Activated T-cell treated with anti-CD3 and anti-CD28 coated beads for 48 hours (primary cell): ENCODE measurements around the gene LUC7L.
"Not testable (repeated sequence)": the region's sequence is repeated elsewhere in the genome, so short reads cannot be mapped to it uniquely, and the experiment has no call there.

ENCODE experiments used
- DNase-seq: peaks from one replicate; pipeline ENCODE4 v3.0.0-alpha.2; 2020; ENCODE audit warnings: low read depth

The LUC7L gene

DNA sequence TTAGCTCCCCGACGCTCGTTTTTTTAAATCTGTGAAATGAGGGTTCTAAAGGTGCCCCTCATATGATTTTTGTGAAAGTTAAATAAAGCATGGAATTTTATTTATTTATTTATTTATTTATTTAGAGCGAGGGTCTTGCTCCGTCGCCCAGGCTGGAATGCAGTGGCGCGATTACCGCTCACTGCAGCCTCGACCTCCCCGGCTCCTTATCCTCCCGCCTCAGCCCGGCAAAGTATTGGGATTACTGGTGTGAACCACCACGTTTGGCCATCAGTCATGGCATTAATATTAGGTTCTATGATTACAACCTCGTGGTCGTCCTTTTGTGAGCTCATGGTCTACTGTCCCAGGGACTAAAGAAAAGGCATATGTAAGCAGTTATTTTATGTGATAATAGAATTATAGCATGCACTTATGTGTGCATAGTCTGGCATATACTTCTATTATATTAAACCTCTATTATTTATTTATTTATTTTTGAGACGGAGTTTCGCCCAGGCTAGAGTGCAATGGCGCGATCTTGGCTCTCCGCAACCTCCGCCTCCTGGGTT, 557 bp upstream of the LUC7L start:
- no peak for DNase-seq

DNA sequence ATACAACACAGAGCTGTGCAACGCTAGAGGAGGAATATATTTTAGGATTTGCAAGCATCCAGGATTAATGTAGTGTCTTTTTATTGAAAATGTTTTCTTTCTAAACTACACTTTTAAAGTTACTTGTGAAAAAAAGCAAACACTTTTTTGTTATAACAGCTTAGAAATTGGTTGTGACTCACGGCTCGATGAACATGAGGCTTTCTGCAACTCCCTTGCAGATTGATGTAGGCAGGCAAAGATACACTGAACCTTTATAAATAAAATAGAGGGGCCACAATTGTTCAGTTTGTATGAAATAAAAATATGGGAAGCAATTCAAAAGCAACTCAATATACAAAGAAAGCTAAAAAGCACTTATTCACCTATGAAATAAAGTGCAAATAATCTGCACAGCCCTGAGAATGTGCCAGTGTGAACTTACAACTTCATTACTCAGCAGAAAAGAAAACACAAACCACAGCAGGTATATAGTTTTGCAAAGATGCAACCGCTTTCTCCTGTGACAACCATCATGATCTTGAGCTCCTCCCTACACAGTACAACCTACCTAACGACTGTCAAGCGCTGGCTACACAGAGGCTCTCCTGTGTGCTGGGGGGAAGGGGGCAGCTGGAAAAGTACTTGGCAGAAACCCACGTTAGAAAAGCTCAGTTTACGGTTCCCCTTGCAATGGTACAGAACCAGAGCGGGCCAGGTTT, 948 bp downstream of the LUC7L start:
- no peak for DNase-seq

DNA sequence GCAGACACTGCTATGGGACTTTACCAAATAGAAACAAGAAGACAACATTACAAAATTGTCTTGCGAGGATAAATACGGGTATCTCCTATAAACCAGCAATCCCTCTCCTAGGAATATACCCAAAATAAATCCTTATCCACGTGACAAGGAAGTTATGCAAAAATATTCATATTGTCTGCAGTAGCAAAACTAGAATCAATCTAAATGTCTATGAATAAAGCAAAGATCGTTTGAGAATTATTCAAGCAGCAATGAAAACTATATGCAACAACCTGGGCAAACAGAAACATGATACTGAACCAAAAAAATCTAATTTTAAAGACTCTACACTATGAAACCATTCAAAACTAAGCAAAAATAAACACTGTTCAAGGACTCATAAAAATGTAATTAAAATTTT, 9.2 kb downstream of the LUC7L start:
- no peak for DNase-seq

DNA sequence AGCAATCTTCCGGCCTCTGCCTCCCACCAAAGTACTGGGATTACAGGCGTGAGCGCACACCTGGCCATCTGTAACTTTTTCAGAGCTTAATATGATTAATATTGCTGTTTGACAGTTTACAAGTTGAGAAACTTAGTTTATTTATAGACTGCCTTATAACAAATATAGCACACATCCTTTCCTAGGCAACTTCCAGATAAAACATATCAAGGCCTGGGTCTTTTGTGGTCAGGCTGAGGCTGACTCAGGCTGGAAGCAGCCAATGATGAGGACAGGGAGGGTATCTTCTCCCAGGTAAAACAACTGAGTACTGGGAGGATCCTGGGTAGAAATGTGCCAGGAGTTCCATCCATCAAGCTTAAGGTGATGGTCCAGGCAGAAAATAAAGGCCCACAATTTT, 16.2 kb downstream of the LUC7L start:
- DNase-seq, result no peak

DNA sequence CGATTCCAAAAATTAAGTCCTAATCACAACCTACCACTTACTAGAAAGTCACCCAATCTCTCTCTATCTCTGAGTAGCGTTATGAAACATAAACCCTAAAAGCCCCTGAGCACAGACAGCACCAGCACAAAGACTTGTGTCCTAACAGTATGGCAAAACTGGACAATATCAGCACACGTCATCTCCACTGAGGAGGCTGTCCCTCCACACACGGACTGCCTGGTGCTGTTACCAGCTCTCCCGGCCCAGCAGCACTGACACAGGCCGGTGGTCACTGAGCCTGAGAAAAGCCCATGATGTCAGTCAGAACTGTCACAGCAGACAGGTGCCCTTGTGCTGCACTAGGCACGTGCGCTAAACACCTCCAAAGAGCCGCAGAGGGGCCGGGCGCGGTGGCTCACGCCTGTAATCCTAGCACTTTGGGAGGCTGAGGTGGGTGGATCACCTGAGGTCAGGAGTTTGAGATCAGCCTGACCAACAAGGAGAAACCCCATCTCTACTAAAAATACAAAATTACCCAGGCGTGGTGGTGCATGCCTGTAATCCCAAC, 17.5 kb downstream of the LUC7L start:
- DNase-seq, result not testable (repeated sequence)

DNA sequence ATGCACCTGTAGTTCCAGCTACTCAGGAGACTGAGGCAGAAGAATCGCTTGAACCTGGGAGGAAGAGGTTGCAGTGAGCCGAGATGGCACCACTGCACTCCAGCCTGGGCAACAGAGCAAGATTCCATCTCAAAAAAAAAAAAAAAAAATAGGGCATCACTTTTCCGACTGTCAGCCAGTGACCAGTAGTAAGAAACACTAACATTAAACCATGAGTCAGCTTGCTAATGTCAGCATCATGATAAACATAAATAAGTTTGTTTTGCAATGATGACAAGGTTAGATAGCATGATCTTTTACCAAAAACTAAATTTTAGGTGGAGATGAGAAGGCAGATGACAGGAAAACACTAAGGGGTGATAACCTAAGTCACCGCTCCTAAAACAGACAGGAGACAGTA, 19.9 kb downstream of the LUC7L start:
- DNase-seq, result not testable (repeated sequence)

DNA sequence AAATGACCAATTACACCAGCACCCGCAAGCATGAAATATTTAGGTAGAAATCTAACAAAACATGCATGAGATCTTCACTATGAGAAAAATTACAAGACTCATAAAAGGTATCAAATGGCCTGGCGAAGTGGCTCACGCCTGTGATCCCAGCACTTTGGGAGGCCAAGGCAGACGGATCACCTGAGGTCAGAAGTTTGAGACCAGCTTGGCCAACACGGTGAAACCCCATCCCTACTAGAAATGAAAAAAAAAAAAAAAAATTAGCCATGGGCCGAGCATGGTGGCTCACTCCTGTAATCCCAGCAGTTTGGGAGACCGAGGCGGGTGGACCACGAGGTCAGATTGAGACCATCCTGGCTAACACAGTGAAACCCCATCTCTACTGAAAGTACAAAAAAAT, 25.2 kb downstream of the LUC7L start:
- not testable (repeated sequence) for DNase-seq

DNA sequence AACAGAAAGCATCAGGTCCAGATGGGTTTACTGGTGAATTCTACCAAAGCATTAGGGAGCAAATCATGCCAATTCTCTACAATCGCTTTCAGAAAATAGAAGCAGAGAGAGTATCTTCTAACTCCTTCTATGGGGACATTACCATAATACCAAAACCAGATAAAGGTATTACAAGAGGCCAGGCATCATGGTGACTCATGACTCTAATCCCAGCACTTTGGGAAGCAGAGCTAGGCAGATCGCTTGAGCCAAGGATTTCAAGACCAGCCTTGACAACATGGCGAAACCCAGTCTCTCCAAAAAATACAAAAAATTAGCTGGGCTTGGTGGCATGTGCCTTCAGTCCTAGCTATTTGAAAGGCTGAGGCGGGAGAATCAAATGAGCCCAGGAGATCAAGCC, 26.0 kb downstream of the LUC7L start:
- no peak for DNase-seq

DNA sequence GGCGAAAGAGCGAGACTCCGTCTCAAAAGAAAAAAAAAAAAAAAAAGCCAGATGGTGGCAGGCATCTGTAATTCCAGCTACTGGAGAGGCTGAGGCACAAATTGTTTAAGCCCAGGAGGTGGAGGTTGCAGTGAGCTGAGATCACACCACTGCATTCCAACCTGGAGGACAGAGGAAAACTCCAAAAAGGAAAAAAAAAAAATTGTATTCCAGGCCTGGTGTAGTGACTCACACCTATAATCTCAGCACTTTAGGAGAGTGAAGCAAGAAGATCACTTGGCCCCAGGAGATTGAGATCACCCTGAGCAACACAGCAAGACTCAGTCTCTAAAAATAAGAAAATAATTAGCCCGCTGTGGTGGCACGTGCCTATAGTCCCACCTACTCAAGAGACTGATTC, 28.9 kb downstream of the LUC7L start:
- DNase-seq, result no peak

DNA sequence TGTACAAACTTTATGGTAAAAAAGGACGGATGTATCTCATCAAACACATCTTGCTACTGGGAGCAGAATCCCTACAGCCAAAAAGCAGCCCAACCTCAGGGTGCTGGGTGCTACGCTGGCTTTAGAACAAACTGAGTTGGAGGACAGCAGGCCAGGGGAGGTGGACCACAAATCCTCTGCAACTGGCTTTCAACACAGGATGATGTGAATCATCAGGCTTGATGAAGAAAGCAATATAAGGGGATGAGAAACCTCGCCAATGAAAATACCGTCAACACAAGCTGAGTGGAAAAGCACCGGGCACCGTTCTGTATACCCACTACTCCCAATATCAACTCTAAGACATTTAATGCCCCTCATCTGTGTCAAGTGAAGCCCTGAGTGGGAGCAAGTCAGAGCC, 34.7 kb downstream of the LUC7L start:
- DNase-seq, result no peak

DNA sequence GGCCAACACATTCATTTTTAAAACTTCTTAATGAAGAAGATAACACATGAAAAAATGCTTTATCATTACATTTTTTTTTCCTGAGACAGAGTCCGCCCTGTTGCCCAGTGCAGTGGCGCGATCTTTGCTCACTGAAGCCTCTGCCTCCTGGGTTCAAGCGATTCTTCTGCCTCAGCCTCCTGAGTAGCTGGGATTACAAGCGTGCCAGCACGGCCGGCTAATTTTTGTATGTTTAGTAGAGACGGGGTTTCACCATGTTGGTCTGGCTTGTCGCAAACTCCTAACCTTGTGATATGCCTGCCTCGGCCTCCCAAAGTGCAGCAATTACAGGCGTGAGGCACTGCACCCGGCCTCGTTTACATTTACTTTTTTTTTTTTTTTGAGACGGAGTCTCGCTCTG, 35.8 kb downstream of the LUC7L start:
- DNase-seq, result no peak

DNA sequence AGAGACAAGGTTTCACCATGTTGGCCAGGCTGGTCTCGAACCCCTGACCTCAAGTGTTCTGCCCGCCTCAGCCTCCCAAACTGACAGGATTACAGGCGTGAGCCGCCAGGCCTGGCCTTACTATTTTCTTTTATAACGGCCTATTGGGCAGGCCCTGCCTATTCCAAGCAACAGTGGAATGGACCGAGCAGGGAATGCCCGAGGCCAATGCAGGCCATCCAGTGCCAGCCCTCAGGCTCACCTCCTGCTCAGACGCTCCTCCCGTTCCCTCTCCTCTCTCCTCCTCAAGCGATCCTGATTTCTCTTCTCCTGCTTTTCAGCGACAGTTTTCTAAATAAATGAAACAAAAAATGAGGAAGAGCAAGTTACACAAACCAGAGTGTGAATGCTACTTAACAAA, 36.6 kb downstream of the LUC7L start:
- DNase-seq, result no peak

DNA sequence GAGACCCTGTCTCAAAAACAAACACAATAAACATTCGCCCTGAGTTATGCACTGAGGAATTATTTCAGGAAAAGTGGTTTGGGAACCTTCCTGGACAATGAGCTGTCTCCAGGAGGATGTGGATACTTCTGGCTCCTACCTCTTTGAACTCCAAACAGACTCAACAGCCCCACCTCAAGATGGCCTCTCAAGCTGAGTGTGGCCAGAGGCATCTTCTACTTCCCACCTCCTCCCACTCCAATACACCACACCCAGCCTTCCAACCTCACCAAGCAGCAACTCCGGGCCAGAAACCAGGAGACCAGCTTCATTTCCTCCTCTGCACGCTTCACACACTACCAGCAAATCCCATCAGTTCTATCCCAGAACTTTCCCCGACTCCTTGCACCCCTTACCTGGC, 37.4 kb downstream of the LUC7L start:
- no peak for DNase-seq

DNA sequence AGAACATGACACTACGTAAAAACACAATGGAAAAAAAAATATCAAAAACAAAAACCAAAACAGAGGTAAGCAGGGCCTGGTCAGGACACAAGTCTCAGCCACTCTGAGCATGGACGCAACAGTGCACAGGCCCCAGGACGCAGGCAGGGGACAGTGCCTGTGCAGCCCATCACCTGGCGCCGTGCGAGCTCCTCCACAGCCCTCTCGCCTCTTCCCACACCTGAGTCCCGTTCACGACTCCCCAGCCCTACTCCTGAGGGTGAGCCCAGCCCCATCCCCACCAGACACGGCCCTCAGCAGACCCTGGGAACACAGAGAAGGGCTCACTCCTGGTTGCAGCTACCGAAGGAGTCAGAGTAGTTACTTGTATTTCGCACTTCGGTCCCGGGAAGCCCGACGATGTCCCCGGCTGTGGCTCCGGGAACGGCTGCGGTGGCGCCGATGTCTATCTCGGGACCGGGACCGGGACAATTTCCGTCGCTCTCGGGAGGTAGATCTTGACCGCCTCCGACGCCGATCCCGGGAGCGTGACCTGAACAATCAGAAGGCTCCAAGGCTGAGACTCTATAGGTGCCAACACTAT, 39.6 kb downstream of the LUC7L start:
- DNase-seq, result no peak

DNA sequence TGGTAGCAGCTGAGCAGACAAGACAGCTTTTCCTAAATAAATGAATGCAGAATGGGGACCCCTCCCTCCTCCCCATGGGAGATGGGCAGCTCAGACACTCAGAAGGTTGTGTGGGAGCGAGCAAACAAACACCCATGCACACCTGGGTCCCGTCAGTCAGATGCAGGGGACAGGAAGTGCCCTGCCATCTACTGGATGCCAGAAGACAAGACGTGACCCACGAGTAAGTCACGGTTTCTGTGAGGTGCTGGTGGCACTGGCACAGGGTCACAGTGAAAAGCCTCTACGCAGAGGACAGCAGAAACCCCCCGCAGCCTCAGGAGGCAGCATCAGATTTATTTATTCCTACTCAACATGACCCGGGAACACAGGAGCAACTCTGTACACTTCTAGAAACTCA, 40.6 kb downstream of the LUC7L start:
- DNase-seq, result no peak

DNA sequence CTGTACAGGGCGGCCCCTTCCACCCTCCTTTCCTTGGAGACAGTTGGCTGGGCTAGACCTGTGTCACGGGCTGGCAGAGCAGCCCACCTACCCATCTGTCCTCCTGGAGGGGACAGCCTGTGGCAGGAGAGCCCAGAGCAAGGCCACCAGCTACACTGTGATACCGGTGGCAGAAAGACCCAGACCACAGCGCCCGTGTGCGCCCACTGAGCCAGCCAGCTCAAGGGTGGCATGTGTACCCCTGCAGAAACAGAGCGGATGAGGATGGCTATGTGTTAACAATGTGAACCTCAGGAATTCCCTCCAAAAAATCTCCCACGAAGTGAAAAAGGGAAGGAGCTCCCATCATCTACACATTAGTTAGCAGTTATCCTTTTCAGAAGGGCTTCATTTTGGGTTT, 41.9 kb downstream of the LUC7L start:
- DNase-seq, result no peak

DNA sequence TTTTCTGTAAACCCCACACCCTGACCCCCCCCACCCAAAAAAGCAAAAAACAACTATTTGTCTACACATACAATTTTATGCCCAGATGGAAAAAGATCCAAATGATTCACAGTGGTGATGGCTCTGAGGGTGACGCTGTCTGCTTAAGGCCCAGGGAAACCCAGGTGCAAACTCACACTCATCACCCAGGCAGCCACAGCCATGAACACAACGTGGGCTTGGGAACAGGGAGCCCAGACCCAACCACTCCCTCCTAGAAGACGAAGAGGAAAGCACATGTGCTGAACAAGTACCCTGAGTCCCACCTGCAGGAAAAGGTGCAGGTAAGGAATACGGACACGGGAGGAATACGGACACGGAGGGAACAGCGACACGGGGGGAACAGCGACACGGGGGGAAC, 43.6 kb downstream of the LUC7L start:
- DNase-seq, result no peak

DNA sequence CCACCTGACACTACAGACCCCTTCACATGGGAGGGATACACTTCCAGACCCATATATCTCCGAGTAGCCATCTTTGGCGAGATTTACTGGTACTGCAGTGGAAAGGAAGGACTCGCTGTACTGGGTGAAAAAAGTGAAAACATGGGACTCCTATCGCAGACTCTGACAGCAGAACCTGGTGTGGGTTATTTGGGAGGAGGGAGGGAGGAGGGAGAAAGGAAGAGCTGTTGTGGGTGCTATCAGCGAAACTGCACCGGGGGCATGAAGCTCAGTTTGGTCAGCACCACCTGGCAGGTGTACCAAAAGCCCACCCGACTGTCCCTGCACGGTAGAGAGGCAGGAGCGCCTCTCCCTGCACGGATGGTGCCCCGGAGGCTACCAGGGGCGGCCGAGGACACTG, 44.0 kb downstream of the LUC7L start:
- no peak for DNase-seq

DNA sequence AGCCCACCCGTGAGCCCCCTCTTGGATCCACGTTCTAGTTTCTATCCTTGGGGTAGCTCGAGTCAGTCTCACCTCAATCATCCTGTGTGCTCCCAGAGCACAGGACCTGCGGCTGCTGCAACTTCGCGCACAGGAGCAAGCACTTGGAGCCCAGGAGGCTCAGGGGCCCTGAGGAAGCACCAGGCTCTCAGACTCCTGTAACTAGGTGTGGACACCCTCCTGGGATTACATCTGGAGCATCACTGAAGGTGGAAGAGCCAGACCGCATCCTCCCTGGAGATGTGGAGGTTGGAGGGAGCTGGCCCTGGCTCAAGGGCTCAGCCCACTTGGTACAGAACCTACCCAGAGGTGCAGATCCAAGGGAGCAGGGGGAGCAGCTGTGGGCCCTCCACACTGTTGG, 46.2 kb downstream of the LUC7L start:
- DNase-seq, result no peak

DNA sequence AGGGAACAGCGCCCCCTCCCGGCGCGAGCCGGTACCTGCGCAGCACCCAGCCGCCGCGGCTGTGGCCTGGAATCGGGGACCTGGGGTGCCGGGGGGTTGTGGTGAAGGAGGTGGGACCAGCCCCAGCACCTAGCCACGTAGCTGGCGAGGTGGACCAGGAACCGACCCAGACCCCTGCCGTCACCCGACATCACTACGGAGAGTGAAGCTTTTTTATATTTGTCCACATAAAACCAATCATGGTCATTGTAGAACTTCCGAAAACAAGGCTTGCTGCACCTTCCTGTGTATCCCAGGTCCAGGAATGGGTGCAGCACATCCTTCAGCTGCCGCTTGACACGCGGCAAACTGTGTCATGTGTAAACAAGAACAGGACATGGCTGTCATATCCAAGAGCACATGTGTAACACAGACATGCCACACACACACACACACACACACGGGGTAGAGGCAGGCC, 47.7 kb downstream of the LUC7L start:
- no peak for DNase-seq

DNA sequence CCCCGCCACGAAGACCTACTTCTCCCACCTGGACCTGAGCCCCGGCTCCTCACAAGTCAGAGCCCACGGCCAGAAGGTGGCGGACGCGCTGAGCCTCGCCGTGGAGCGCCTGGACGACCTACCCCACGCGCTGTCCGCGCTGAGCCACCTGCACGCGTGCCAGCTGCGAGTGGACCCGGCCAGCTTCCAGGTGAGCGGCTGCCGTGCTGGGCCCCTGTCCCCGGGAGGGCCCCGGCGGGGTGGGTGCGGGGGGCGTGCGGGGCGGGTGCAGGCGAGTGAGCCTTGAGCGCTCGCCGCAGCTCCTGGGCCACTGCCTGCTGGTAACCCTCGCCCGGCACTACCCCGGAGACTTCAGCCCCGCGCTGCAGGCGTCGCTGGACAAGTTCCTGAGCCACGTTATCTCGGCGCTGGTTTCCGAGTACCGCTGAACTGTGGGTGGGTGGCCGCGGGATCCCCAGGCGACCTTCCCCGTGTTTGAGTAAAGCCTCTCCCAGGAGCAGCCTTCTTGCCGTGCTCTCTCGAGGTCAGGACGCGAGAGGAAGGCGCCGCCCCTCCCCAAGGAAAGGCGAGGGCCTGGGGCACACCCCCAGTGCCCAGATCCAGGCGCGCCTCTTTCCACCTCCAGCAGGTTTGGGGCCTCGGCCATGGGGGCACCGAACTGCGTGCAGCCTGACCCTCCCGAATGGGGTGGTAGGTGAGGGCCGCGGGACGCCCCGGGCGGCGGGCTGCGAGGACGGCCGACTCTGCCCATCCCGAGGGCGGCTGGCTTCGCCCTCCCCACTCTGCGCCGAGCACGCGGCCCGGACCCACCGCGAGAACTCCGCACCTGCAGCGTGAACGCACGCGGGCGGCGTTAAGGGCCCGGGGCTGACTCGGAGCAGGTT, 48.3 kb downstream of the LUC7L start:
- DNase-seq, result peak; percentile 88

DNA sequence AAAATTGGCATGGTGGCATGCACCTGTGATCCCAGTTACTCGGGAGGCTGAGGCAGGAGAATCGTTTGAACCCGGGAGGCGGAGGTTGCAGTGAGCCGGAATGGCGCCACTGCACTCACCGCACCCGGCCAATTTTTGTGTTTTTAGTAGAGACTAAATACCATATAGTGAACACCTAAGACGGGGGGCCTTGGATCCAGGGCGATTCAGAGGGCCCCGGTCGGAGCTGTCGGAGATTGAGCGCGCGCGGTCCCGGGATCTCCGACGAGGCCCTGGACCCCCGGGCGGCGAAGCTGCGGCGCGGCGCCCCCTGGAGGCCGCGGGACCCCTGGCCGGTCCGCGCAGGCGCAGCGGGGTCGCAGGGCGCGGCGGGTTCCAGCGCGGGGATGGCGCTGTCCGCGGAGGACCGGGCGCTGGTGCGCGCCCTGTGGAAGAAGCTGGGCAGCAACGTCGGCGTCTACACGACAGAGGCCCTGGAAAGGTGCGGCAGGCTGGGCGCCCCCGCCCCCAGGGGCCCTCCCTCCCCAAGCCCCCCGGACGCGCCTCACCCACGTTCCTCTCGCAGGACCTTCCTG, 49.1 kb downstream of the LUC7L start, which contains the start of gene HBQ1:
HBQ1 (plus strand) TSS at position 359 of the 575 bp plus-strand sequence; CDS start at position 387, 28 bp downstream.
- DNase-seq, result peak; percentile 49
